Parathyroid adenoma (tissue), 2 donors: ENCODE results near the gene CFAP299.

Experiments used
- H2AFZ ChIP-seq: fragments of 300-600 bp; sonication (generic); one replicate; pipeline ENCODE4 v1.7.0; 2017; ENCODE audit warnings: antibody characterized with exemption, mild to moderate bottlenecking
- H3K27ac ChIP-seq: fragments of 300-600 bp; sonication (generic); one replicate; pipeline ENCODE4 v1.7.0; 2017
- H3K27me3 ChIP-seq: fragments of 300-600 bp; sonication (generic); one replicate; pipeline ENCODE4 v1.7.0; 2017; ENCODE audit warnings: low read length; ENCODE audit not compliant: control insufficient read depth, insufficient read depth
- H3K36me3 ChIP-seq: fragments of 300-600 bp; sonication (generic); one replicate; pipeline ENCODE4 v1.7.0; 2017; ENCODE audit warnings: low read length; ENCODE audit not compliant: control insufficient read depth, insufficient read depth
- H3K4me1 ChIP-seq: fragments of 300-600 bp; sonication (generic); one replicate; pipeline ENCODE4 v1.7.0; 2017; ENCODE audit warnings: control low read depth
- H3K4me2 ChIP-seq: fragments of 300-600 bp; sonication (generic); one replicate; pipeline ENCODE4 v1.7.0; 2017; ENCODE audit warnings: low read length
- H3K4me3 ChIP-seq: fragments of 300-600 bp; sonication (generic); one replicate; pipeline ENCODE4 v1.7.0; 2017; ENCODE audit warnings: low read depth, low read length
- H3K79me2 ChIP-seq: fragments of 300-600 bp; sonication (generic); one replicate; pipeline ENCODE4 v1.7.0; 2017; ENCODE audit warnings: control low read depth
- H3K9ac ChIP-seq: fragments of 300-600 bp; sonication (generic); one replicate; pipeline ENCODE4 v1.7.0; 2017; ENCODE audit warnings: mild to moderate bottlenecking
- H3K9me3 ChIP-seq: fragments of 300-600 bp; sonication (generic); one replicate; pipeline ENCODE4 v1.7.0; 2017; ENCODE audit warnings: low read length; ENCODE audit not compliant: control insufficient read depth
- TF ChIP-seq, protein P1 (sequence below): fragments of 300-600 bp; sonication (generic); IDR thresholded peaks from one replicate; pipeline ENCODE4 v1.7.0; 2017; ENCODE audit warnings: antibody characterized with exemption, mild to moderate bottlenecking
- donor health status: primary hyperparathyroidism.

Gene CFAP299

DNA sequence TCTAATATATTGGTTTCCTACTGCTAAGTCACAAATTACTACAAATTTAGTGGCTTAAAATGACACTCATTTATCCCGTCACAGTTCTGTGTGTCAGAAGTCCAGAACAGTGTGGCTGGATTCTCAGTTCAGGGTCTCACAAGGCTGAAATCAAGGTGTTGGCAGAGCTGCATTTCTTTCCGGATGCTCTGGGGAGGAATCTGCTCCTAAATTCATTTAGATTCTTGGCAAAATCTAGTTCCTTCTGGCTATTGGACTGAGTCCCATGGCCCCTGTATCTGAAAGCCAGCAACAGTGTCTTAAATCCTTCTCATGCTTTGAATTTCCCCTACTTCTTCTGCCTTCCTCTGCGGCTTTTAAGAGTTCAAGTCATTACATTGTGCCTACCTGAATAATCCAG lies 591.9 kb downstream of the CFAP299 start:
- Histone ChIP-seq H3K27ac (no peak overlapping the region), H3K36me3 (no peaks in the 10 kb centered on the region), H2AFZ (no peak overlapping the region), H3K9ac (no peak overlapping the region), H3K9me3 (no peaks in the 10 kb centered on the region), H3K27me3 (no peaks in the 10 kb centered on the region), H3K4me1 (no peaks in the 10 kb centered on the region), H3K4me3 (no peak overlapping the region), H3K4me2 (no peak overlapping the region), H3K79me2 (no peaks in the 10 kb centered on the region)
- TF ChIP-seq, protein P1, sequence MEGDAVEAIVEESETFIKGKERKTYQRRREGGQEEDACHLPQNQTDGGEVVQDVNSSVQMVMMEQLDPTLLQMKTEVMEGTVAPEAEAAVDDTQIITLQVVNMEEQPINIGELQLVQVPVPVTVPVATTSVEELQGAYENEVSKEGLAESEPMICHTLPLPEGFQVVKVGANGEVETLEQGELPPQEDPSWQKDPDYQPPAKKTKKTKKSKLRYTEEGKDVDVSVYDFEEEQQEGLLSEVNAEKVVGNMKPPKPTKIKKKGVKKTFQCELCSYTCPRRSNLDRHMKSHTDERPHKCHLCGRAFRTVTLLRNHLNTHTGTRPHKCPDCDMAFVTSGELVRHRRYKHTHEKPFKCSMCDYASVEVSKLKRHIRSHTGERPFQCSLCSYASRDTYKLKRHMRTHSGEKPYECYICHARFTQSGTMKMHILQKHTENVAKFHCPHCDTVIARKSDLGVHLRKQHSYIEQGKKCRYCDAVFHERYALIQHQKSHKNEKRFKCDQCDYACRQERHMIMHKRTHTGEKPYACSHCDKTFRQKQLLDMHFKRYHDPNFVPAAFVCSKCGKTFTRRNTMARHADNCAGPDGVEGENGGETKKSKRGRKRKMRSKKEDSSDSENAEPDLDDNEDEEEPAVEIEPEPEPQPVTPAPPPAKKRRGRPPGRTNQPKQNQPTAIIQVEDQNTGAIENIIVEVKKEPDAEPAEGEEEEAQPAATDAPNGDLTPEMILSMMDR = no peak

DNA sequence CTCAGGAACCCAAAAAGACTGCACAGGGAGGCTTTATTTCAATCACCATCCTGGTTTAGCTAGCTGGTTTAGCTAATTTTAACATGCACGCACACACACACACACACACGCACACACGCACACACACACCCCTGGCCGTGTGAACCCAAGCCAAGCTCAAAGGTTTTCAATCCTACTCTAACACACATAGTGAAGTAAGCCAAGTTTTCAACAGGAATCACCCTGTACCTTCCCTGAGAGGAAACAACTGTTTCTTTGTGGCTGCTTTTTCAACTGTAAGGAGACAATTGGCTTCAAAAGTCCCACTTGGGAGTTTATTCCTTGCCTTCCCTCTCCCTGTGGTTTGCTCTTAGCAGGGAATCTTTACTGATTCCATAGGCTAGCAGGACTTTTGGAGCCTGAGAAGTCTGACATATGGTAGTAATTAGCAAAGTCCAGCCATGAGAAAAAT lies 596.1 kb downstream of the CFAP299 start:
- Histone ChIP-seq H2AFZ (no peak overlapping the region), H3K79me2 (no peaks in the 10 kb centered on the region), H3K4me2 (no peak overlapping the region), H3K27me3 (no peaks in the 10 kb centered on the region), H3K9ac (no peak overlapping the region), H3K4me3 (no peak overlapping the region), H3K36me3 (no peaks in the 10 kb centered on the region), H3K27ac (no peak overlapping the region), H3K4me1 (no peaks in the 10 kb centered on the region), H3K9me3 (no peaks in the 10 kb centered on the region)
- TF ChIP-seq, protein P1 = no peak

DNA sequence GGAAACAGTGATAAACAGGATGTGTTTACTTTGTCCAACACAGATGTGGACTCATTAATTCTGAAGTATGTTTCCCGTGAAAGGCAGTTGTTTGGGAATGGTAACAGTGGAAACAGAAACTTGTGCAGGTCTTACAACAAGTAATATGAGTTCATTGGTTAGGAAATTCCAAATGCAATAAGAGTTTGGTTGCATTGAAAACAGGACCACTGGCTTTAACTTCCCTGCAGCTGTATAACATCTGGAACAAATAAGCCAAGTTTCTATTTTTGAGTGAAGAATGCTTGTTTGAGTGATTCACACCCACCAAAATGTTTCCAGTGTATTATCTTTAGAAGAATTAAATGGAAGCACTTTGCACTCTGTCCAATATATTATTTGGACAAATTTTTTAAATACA lies 612.6 kb downstream of the CFAP299 start:
- Histone ChIP-seq H3K79me2 (no peaks in the 10 kb centered on the region), H3K9me3 (no peaks in the 10 kb centered on the region), H3K9ac (no peak overlapping the region), H3K4me1 (no peaks in the 10 kb centered on the region), H2AFZ (no peak overlapping the region), H3K27ac (no peak overlapping the region), H3K4me2 (no peak overlapping the region), H3K4me3 (no peak overlapping the region), H3K27me3 (no peaks in the 10 kb centered on the region), H3K36me3 (no peaks in the 10 kb centered on the region)
- TF ChIP-seq, protein P1 = no peak

DNA sequence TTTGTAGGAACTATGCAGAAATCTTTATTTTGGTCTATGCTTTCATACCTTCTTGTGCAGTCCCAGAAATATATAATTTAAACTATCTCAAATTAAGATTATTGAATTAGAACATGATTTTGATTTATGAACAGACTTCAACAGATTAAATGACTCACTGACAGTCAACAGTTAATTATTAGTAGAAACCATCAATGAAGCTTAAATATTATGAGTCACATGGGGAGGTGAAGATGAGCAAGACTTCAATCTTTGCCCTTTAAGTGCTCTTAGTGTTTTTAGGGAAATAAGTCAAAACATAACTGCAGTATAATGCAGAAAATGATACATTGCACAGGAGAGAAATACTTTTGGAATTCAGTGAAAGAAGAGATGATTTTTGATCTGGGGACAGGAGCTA lies 613.5 kb downstream of the CFAP299 start:
- Histone ChIP-seq H3K9me3 (no peaks in the 10 kb centered on the region), H3K9ac (no peak overlapping the region), H3K79me2 (no peaks in the 10 kb centered on the region), H3K4me1 (no peaks in the 10 kb centered on the region), H3K36me3 (no peaks in the 10 kb centered on the region), H3K4me2 (no peak overlapping the region), H3K27me3 (no peaks in the 10 kb centered on the region), H3K4me3 (no peak overlapping the region), H3K27ac (no peak overlapping the region), H2AFZ (no peak overlapping the region)
- TF ChIP-seq, protein P1 = no peak

DNA sequence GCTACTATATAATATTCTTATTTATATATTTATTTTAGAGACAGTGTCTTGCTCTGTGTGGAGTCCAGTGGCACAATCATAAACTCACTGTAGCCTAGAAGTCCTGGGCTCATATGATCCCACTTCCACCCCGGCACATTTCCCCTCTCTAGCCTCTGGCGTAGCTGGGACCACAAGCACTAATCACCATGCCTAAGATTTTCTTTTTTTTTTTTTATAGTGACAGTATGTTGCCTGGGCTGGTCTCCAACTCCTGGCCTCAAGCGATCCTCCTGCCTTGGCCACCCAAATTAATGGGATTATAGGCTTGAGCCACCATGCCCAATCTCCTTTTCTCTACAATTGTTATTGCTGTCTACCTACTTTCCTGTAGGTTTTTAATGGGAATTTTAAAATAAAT lies 620.9 kb downstream of the CFAP299 start:
- Histone ChIP-seq H3K9ac (no peak overlapping the region), H3K4me1 (no peaks in the 10 kb centered on the region), H2AFZ (no peak overlapping the region), H3K4me3 (no peak overlapping the region), H3K27ac (no peak overlapping the region), H3K4me2 (no peak overlapping the region), H3K27me3 (no peaks in the 10 kb centered on the region), H3K9me3 (no peaks in the 10 kb centered on the region), H3K36me3 (no peaks in the 10 kb centered on the region), H3K79me2 (no peaks in the 10 kb centered on the region)
- TF ChIP-seq, protein P1 = no peak
